Epidermal melanocyte (primary cell): Measurements from ENCODE around the gene SLC25A40.
A peak's percentile ranks its signal among the peaks of the same experiment; 100 is the strongest.
"Not testable (repeated sequence)": the region's sequence is repeated elsewhere in the genome, so short reads cannot be mapped to it uniquely, and the experiment has no call there.

Experiments used
- DNase-seq: peaks from one replicate; pipeline ENCODE4 v3.0.0; 2011; ENCODE audit warnings: low spot score; ENCODE audit not compliant: insufficient read length

SLC25A40 gene

GRCh38 chr7:87876040-87876868 is at the start of gene SLC25A40, which contains the start of gene DBF4:
Gene SLC25A40, minus strand, starts transcription at chr7:87876360. Its CDS starts 17,633 bp downstream, at chr7:87858727.
Gene DBF4, plus strand, starts transcription at chr7:87876493. Its CDS starts 240 bp downstream, at chr7:87876733.
- peak; percentile 64 for DNase-seq

DNA sequence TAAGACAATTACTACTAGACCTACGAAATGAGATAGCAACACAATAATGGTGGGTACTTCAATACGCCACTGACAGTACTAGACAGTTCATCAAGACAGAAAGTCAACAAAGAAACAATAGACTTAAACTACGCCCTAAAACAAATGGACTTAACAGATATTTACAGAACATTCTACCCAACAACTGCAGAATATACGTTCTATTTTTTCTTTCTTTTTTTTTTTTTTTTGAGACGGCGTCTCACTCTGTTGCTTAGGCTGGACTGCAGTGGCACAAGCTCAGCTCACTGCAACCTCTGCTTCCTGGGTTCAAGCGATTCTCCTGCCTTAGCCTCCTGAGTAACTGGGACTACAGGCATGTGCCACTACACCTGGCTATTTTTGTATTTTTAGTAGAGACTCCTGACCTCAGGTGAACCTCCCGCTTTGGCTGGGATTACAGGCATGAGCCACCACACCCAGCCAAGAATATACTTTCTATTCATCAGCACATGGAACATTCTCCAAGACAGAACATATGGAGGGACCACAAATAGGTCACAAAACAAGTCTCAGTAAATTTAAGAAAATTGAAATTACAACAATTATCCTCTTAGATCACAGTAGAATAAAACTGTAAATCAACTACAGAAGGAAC is 46.7 kb upstream of the SLC25A40 start:
- DNase-seq: not testable (repeated sequence)

GRCh38 chr7:87920578-87920977 is 44.4 kb upstream of the SLC25A40 start:
- no peak for DNase-seq

GRCh38 chr7:87919875-87920274 is 43.7 kb upstream of the SLC25A40 start:
- DNase-seq: no peak

DNA sequence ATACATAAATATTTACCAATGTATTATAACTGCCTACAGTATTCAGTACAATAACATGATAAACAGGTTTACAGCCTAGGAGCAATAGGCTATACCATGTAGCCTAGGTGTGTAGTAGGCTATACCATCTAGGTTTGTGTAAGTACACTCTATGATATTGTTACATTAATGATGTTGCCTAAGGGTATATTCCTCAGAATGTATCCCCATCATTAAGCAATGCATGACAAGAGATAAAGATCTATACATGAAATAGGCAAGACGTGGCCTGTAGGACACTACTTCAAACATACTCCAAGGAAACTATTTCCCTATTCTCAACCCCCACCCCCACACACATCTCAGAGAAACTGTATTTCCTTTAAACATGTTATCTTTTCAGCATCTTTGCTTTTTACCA is 42.6 kb upstream of the SLC25A40 start:
- DNase-seq: no peak

- DNase-seq: no peak
Observed at GRCh38 chr7:87912121-87912520, 36.0 kb upstream of the SLC25A40 start.

- not testable (repeated sequence) for DNase-seq
Observed at GRCh38 chr7:87908814-87909213, 32.7 kb upstream of the SLC25A40 start.

GRCh38 chr7:87907136-87907906 is 31.2 kb upstream of the SLC25A40 start:
- not testable (repeated sequence) for DNase-seq

GRCh38 chr7:87899255-87899654 is 23.1 kb upstream of the SLC25A40 start:
- DNase-seq: no peak

DNA sequence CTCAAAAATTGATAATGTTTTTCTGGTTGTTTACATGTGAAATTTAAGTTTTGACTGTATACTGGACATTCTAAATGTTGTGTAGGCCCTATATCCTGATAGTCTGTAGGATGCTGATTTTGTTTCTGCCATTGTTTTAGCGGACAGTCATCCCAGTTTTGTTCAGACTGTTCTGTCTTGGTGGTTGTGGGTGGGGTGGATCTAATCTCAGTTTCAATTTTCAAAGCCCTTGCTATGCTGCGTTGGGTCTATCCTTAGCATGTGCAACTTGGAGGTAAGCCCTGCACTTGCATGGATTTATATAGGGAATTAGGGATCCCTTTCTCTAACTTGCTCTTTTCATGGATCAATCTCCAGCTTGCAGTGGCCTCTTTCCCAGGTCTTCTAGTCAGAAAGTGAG is 19.2 kb upstream of the SLC25A40 start:
- no peak for DNase-seq

DNA sequence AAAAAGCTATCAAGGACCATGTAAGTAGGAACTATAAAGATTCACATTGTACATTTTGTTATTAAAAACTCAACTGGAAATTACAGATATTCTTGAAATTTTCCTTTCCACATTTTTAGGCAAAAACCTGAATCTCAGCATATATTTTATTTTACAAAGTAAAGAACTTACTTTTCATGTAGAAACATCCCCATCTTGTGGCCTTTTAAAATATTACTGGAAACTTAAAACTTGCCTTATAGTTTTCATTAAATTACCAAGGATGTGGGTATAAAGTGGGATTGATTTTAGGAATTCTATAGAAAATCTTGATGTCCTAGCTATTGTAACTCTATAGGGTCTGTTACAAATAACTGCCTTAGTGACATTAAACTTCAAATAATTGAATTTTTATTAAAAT is 10.7 kb upstream of the SLC25A40 start:
- no peak for DNase-seq

- no peak for DNase-seq
Observed at GRCh38 chr7:87885018-87885417, 8.9 kb upstream of the SLC25A40 start.

DNA sequence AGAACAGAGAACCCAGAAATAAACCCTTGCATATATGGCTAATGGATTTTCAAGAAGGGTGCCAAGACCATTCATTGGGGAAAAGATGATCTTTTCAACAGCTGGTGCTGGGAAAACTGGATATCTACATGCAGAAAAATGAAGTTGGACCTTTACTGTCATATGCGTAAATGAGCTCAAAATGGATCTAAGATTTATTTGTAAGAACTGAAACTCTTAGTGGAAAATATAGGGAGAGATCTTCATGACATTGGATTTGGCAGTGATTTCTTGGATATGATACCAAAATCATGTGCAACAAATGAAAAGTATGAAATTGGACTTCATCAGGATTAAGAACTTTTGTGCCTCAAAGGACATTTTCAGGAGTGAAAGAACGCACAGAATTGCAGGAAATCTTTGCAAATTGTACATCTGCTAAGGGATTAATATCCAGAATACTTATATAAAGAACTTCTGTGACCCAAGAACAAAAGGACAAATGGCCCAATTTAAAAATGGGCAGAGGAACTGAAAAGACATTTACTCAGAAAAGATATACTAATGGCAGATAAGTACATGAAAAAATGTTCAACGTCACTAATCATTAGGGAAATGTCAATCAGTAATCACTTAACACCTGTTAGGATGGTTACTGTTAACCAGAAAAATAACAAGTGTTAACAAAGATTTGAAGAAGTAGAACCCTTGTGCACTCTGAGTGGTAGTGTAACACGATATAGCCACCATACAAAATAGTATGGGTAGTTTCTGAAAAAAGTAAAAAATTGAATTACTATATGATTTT is 6.2 kb upstream of the SLC25A40 start:
- DNase-seq: no peak

DNA sequence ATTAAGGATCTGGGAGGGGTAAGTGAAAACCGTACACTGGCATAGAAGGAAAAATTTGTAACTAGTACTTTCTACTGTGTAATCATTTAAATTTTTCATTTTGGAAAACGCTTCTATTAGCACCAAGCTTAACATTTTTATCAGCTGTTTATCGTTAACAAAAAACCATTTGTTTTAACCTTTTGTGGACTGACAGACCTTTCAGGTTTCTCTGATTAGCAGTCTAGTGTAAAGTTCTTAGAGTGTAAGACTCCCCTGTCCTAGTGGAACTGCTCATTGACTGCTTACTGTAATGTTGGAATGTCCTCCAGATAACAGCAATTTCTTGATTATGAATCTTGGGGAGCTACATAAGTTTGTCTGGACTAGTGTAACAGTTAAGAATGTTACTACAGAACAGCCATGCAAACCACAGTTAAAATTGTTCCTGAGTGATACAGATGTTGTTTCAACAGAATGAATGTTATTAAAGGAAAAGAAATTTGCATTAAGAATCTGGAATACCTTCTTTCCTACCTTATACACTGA is 2.1 kb upstream of the SLC25A40 start:
- no peak for DNase-seq

DNA sequence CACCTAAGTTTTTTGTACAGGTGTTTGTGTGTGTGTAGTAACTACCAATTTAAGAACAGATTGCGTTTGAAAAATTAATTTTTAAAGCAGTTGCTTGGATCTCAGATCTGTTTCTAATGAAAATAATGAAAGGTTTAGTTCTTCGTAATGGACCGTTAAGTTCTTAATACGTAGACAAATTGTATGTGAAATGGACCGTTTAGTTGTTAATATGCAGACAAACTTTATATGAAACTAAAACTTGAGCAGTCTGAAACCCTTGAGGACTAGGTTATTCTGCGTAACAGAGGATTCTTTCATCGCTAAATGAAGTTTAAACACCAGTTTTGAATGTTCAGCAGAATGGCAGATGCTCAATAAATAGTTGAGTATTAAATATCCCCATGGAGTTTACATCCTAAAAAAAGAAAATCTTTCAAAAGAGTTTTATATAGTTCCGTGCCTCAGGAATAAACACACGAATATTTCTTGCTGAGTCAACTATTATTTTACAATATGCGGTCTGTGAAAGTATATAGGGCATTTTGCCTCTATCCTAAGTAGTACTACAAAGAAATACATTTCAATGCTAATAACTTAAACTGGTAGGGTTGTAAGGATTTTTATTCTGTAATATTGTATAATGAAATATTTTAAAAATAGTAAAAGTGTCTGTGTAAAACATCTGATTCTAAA is 1.3 kb upstream of the SLC25A40 start:
- DNase-seq: no peak

DNA sequence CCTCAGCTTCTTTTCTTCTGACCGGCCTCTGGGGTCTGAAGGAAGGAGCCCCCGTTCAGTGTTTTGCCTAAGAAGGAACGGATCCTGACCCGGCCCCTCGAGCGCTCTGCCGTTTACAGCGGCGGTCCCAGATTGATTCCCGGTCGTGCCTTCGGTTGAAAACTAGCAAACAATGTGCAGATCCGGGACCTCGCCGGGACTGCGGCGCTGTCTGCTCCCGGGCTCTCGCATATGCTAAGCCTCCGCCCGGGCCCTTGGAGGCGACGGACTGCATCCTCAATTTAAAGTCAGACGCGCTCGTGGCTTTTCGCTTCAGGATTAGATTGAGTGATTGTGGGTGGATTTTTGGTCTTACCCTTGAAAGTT is 692 bp upstream of the SLC25A40 start:
- peak; percentile 28 for DNase-seq

- no peak for DNase-seq
Observed at GRCh38 chr7:87875151-87876039, 765 bp downstream of the SLC25A40 start.

GRCh38 chr7:87874066-87874465 is 2.1 kb downstream of the SLC25A40 start:
- no peak for DNase-seq

- DNase-seq: not testable (repeated sequence)
Observed at GRCh38 chr7:87873328-87873727, 2.8 kb downstream of the SLC25A40 start.
